ENCODE measurements around the gene ELF5. TPM values are rescaled to one million over a fixed set of nuclear protein-coding genes. Genes with fewer than 3 reads are reported as not detected.

ELF5 gene
- total and polyA plus RNA-seq, 5 donors from 2014 or later: not detected

DNA sequence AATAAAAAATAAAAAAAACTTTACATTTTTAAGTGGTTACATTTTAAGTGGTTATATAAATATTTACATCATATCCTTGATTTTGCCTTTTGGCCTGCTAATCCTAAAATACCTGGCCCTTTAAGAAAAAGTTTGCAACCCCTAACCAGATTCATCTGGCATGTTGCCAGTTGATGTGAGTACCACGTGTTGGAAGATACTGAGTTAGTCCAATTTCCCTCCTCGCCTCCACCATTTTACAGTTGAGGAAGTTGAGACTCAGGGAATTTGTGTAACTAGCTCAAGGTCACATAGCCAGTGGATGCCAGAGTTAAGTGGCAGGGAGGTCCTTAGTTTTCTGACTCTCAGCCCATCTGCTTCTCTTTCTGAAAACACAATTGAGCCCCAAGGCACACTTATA lies 5.1 kb downstream of the ELF5 start:
- no peak overlapping the region for H3K27ac Mint-ChIP-seq
- no peaks in the 10 kb centered on the region for H3K4me1 Mint-ChIP-seq
- no peak overlapping the region for H3K4me3 ChIP-seq (ENCODE audit: low read depth, low read length)
- no peaks in the 10 kb centered on the region for H3K36me3 ChIP-seq (ENCODE audit: control insufficient read depth, insufficient read depth, low read length)
- H3K27me3 ChIP-seq (ENCODE audit: control insufficient read depth, insufficient read depth, low read length): no peaks in the 10 kb centered on the region
- no peak overlapping the region for H3K4me3 Mint-ChIP-seq
- no peaks in the 10 kb centered on the region for H3K36me3 Mint-ChIP-seq
- no peaks in the 10 kb centered on the region for H3K4me1 ChIP-seq (ENCODE audit: control insufficient read depth, insufficient read depth, low read length, poor library complexity, severe bottlenecking)
- H3K9me3 ChIP-seq (ENCODE audit: control insufficient read depth in 2 of 2, low read length in 2 of 2): no peaks in the 10 kb centered on the region
- no peak overlapping the region for H3K27ac ChIP-seq (ENCODE audit: insufficient read depth, low read length, poor library complexity, severe bottlenecking)
- H3K27me3 Mint-ChIP-seq: no peaks in the 10 kb centered on the region
- ATAC-seq (ENCODE audit: low read depth in 2 of 2) (no peak), DNase-seq (no peak)
- no peaks in the 10 kb centered on the region for H3K9me3 Mint-ChIP-seq

DNA sequence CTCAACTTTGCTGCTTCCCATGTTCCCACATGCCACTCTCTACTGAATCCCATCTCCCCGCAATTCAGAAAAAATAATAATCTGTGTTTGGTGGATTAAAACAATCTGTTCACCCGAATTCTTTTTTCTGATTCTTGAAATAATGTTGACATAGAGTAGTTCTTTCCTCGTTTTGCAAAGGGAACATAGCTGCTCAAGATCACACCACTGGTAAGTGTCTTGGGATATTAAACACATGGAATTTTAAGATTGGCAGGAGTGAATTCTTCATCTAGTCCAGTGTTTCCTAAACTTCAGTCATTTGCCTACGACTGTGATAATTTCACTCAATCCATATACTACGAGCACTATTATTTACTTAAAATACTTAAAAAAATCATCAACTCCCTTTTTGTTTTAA lies 6.0 kb downstream of the ELF5 start:
- Mint-ChIP-seq H3K27ac (no peak overlapping the region), H3K4me1 (no peaks in the 10 kb centered on the region), H3K27me3 (no peaks in the 10 kb centered on the region), H3K9me3 (no peaks in the 10 kb centered on the region), H3K36me3 (no peaks in the 10 kb centered on the region), H3K4me3 (no peak overlapping the region)
- Histone ChIP-seq H3K36me3 (ENCODE audit: control insufficient read depth, insufficient read depth, low read length) (no peaks in the 10 kb centered on the region), H3K27ac (ENCODE audit: insufficient read depth, low read length, poor library complexity, severe bottlenecking) (no peak overlapping the region), H3K4me3 (ENCODE audit: low read depth, low read length) (no peak overlapping the region), H3K9me3 (ENCODE audit: control insufficient read depth in 2 of 2, low read length in 2 of 2) (no peaks in the 10 kb centered on the region), H3K4me1 (ENCODE audit: control insufficient read depth, insufficient read depth, low read length, poor library complexity, severe bottlenecking) (no peaks in the 10 kb centered on the region), H3K27me3 (ENCODE audit: control insufficient read depth, insufficient read depth, low read length) (no peaks in the 10 kb centered on the region)
- DNase-seq (no peak), ATAC-seq (ENCODE audit: low read depth in 2 of 2) (no peak)

DNA sequence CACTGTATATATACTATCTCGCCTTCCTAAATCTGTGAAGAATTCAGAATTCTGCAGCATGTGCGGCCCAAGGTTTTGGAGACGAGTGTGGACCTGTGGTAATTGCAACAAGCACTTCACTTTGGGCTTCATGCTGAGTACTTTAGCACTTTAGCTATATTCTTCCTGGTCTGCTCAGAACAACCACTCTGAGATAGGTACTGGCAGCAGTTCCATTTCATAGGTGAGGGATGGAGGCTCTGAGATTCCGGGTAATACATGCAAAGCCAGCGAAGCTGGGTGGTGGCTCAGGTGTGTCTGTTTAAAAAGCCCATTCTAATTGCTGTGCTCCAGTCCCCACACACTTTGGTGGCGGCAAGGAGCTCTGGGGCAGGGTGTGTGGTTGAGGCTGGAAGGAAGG lies 6.4 kb downstream of the ELF5 start:
- Mint-ChIP-seq H3K27ac (no peak overlapping the region), H3K9me3 (no peaks in the 10 kb centered on the region), H3K4me1 (no peaks in the 10 kb centered on the region), H3K27me3 (no peaks in the 10 kb centered on the region), H3K4me3 (no peak overlapping the region), H3K36me3 (no peaks in the 10 kb centered on the region)
- DNase-seq (no peak), ATAC-seq (ENCODE audit: low read depth in 2 of 2) (no peak)
- no peak overlapping the region for H3K4me3 ChIP-seq (ENCODE audit: low read depth, low read length)
- no peaks in the 10 kb centered on the region for H3K27me3 ChIP-seq (ENCODE audit: control insufficient read depth, insufficient read depth, low read length)
- no peaks in the 10 kb centered on the region for H3K36me3 ChIP-seq (ENCODE audit: control insufficient read depth, insufficient read depth, low read length)
- H3K27ac ChIP-seq (ENCODE audit: insufficient read depth, low read length, poor library complexity, severe bottlenecking): no peak overlapping the region
- H3K9me3 ChIP-seq (ENCODE audit: control insufficient read depth in 2 of 2, low read length in 2 of 2): no peaks in the 10 kb centered on the region
- no peaks in the 10 kb centered on the region for H3K4me1 ChIP-seq (ENCODE audit: control insufficient read depth, insufficient read depth, low read length, poor library complexity, severe bottlenecking)

DNA sequence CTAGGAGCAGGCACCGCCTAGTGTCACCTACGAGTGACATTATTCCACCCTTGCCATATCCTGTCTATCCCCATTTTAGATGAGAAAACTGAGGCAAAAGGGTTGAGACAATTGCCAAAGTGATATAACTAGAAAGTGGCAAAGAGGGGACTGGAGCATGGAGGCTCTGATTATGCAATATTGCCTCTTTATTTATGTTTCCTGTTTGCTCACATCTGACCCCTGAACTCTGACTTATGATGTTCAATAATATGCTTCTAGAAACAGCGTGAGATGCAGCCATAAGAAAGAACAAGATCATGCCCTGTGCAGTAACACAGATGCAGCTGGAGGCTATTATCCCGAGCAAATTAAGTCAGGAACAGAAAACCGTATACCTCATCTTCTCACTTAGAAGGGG lies 7.7 kb downstream of the ELF5 start:
- Histone ChIP-seq H3K4me1 (ENCODE audit: control insufficient read depth, insufficient read depth, low read length, poor library complexity, severe bottlenecking) (no peaks in the 10 kb centered on the region), H3K9me3 (ENCODE audit: control insufficient read depth in 2 of 2, low read length in 2 of 2) (no peaks in the 10 kb centered on the region), H3K36me3 (ENCODE audit: control insufficient read depth, insufficient read depth, low read length) (no peaks in the 10 kb centered on the region), H3K27me3 (ENCODE audit: control insufficient read depth, insufficient read depth, low read length) (no peaks in the 10 kb centered on the region), H3K4me3 (ENCODE audit: low read depth, low read length) (no peak overlapping the region), H3K27ac (ENCODE audit: insufficient read depth, low read length, poor library complexity, severe bottlenecking) (no peak overlapping the region)
- H3K27ac Mint-ChIP-seq: no peak overlapping the region
- no peak overlapping the region for H3K4me3 Mint-ChIP-seq
- H3K36me3 Mint-ChIP-seq: no peaks in the 10 kb centered on the region
- no peaks in the 10 kb centered on the region for H3K9me3 Mint-ChIP-seq
- no peaks in the 10 kb centered on the region for H3K4me1 Mint-ChIP-seq
- no peaks in the 10 kb centered on the region for H3K27me3 Mint-ChIP-seq
- ATAC-seq (ENCODE audit: low read depth in 2 of 2) (no peak), DNase-seq (no peak)

DNA sequence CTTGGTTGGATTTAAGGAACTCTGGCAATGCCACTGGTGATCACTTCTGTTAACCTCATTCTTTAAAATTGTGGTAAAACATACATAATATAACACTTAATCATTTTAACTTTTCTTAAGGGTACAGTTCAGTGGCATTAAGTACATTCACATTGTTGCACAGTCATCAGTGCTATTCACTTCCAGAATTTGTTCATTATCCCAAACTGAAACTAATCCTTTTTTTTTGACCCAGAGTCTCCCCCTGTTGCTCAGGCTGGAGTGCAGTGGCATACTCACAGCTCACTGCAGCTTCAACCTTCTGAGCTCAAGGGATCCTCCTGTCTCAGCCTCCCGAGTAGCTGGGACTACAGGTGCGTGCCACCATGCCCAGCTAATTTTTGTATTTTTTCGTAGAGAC lies 10.6 kb downstream of the ELF5 start:
- peaks cover 9% of the 10 kb centered on the region for H3K27me3 Mint-ChIP-seq
- Histone ChIP-seq H3K4me1 (ENCODE audit: control insufficient read depth, insufficient read depth, low read length, poor library complexity, severe bottlenecking) (no peaks in the 10 kb centered on the region), H3K27me3 (ENCODE audit: control insufficient read depth, insufficient read depth, low read length) (no peaks in the 10 kb centered on the region), H3K27ac (ENCODE audit: insufficient read depth, low read length, poor library complexity, severe bottlenecking) (no peak overlapping the region), H3K4me3 (ENCODE audit: low read depth, low read length) (no peak overlapping the region), H3K9me3 (ENCODE audit: control insufficient read depth in 2 of 2, low read length in 2 of 2) (no peaks in the 10 kb centered on the region), H3K36me3 (ENCODE audit: control insufficient read depth, insufficient read depth, low read length) (no peaks in the 10 kb centered on the region)
- H3K36me3 Mint-ChIP-seq: no peaks in the 10 kb centered on the region
- no peak overlapping the region for H3K4me3 Mint-ChIP-seq
- H3K27ac Mint-ChIP-seq: no peak overlapping the region
- no peak for DNase-seq
- H3K9me3 Mint-ChIP-seq: no peaks in the 10 kb centered on the region
- ATAC-seq (ENCODE audit: low read depth in 2 of 2): no peak
- no peaks in the 10 kb centered on the region for H3K4me1 Mint-ChIP-seq

DNA sequence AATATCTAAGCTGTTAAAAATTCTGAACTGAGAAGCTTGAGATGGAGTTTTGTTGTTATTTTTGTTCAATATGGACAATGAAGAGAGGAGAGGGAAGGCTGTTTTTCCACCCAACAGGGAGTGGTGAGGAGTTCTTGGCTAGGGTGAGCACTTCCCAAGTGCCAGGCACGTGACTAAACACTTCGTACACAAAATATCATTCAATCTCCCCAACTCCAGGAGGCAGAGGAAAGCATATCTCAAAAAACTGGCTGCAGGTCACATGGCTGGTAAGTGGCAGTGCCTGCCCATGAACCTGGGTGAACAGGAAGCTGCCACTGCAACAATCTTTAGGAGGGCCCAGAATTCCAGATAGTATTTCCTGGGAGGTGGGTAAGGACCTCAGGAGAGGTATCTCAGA lies 11.6 kb downstream of the ELF5 start:
- H3K27ac Mint-ChIP-seq: no peak overlapping the region
- no peaks in the 10 kb centered on the region for H3K9me3 ChIP-seq (ENCODE audit: control insufficient read depth in 2 of 2, low read length in 2 of 2)
- no peaks in the 10 kb centered on the region for H3K36me3 ChIP-seq (ENCODE audit: control insufficient read depth, insufficient read depth, low read length)
- H3K4me1 Mint-ChIP-seq: no peaks in the 10 kb centered on the region
- H3K9me3 Mint-ChIP-seq: no peaks in the 10 kb centered on the region
- no peaks in the 10 kb centered on the region for H3K36me3 Mint-ChIP-seq
- peaks cover 13% of the 10 kb centered on the region for H3K27me3 Mint-ChIP-seq
- H3K4me3 Mint-ChIP-seq: no peak overlapping the region
- no peaks in the 10 kb centered on the region for H3K27me3 ChIP-seq (ENCODE audit: control insufficient read depth, insufficient read depth, low read length)
- H3K27ac ChIP-seq (ENCODE audit: insufficient read depth, low read length, poor library complexity, severe bottlenecking): no peak overlapping the region
- no peak for ATAC-seq (ENCODE audit: low read depth in 2 of 2)
- DNase-seq: no peak
- no peak overlapping the region for H3K4me3 ChIP-seq (ENCODE audit: low read depth, low read length)
- no peaks in the 10 kb centered on the region for H3K4me1 ChIP-seq (ENCODE audit: control insufficient read depth, insufficient read depth, low read length, poor library complexity, severe bottlenecking)

DNA sequence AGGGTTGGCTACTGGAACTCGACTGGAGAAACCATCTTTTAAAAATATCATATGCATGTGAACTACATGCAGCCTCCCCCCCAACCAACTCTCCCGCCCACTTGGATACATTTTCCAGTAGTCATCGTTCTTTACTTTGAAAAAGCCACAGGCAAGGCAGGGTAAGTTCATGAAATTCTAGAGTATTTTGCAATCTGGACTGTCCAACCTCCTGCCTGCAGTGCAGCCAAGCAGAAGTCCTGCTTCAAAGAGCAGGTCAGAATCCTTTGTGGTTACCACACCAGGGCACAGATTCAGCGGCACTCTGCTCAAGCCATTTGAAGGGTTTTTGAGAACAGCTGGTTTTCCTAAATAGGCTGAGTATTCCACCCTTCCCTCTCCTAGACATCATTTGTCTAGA lies 12.1 kb downstream of the ELF5 start:
- no peak overlapping the region for H3K27ac Mint-ChIP-seq
- H3K4me3 Mint-ChIP-seq: no peak overlapping the region
- no peak for DNase-seq

DNA sequence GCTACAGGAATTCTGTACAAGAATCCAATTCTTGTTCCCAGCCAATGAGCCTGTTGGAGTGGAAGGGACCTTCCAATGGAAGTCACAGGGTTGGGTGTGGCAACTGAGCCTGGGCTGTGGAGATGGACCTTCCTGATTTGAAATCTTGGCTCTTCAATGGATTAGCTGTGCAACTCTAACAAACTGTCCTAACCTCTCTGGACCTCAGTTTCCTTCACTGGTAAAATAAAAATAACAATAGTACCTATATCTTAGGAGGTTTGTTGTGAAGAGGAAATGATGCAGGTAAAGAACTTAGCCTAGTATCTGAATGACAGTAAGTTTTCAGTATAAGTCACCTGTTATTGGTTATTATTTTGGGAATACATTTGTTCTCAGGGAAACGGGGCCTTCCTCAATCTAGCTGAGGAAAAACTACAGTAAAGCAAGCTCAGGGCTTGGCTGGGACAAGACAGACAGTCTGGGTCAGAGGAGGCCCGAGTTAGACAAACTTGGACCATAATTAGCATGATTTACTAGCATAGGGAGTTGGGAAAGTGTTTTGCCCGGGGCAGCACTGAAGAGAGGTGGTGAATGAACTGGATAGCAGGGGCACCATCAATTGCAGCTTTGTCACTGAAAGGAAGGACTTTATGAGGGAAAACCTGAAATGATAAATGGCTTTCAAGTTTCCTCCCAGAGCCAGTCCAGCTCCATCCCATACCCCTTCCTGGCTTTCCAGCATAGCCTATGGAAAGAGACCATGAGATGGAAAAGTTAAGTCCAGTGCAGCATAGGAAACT lies 13.7 kb downstream of the ELF5 start:
- Mint-ChIP-seq H3K36me3 (no peaks in the 10 kb centered on the region), H3K27me3 (peaks cover 13% of the 10 kb centered on the region), H3K4me3 (no peak overlapping the region), H3K27ac (no peak overlapping the region), H3K4me1 (no peaks in the 10 kb centered on the region), H3K9me3 (no peaks in the 10 kb centered on the region)
- DNase-seq (no peak), ATAC-seq (ENCODE audit: low read depth in 2 of 2) (no peak)
- Histone ChIP-seq H3K36me3 (ENCODE audit: control insufficient read depth, insufficient read depth, low read length) (no peaks in the 10 kb centered on the region), H3K27ac (ENCODE audit: insufficient read depth, low read length, poor library complexity, severe bottlenecking) (no peak overlapping the region), H3K4me3 (ENCODE audit: low read depth, low read length) (no peak overlapping the region), H3K9me3 (ENCODE audit: control insufficient read depth in 2 of 2, low read length in 2 of 2) (no peaks in the 10 kb centered on the region), H3K27me3 (ENCODE audit: control insufficient read depth, insufficient read depth, low read length) (no peaks in the 10 kb centered on the region), H3K4me1 (ENCODE audit: control insufficient read depth, insufficient read depth, low read length, poor library complexity, severe bottlenecking) (no peaks in the 10 kb centered on the region)

More for the DNA sequence above, 12.1 kb downstream of the ELF5 start:
- no peak overlapping the region for H3K27ac ChIP-seq (ENCODE audit: insufficient read depth, low read length, poor library complexity, severe bottlenecking)
- Mint-ChIP-seq H3K9me3 (no peaks in the 10 kb centered on the region), H3K4me1 (no peaks in the 10 kb centered on the region), H3K36me3 (no peaks in the 10 kb centered on the region), H3K27me3 (peaks cover 13% of the 10 kb centered on the region)
- no peaks in the 10 kb centered on the region for H3K27me3 ChIP-seq (ENCODE audit: control insufficient read depth, insufficient read depth, low read length)
- H3K4me1 ChIP-seq (ENCODE audit: control insufficient read depth, insufficient read depth, low read length, poor library complexity, severe bottlenecking): no peaks in the 10 kb centered on the region
- H3K9me3 ChIP-seq (ENCODE audit: control insufficient read depth in 2 of 2, low read length in 2 of 2): no peaks in the 10 kb centered on the region
- no peak overlapping the region for H3K4me3 ChIP-seq (ENCODE audit: low read depth, low read length)
- no peaks in the 10 kb centered on the region for H3K36me3 ChIP-seq (ENCODE audit: control insufficient read depth, insufficient read depth, low read length)
- ATAC-seq (ENCODE audit: low read depth in 2 of 2): no peak
